ENCODE data around the gene SH2D2A. TPM values are rescaled to one million over a fixed set of nuclear protein-coding genes. Genes with fewer than 3 reads are reported as not detected.

Gene SH2D2A
- total and polyA plus RNA-seq, 4 donors, result 0.38 to 2.9 (median 2.7) TPM; not detected in 1

Other genes starting within 250 kb of the SH2D2A start
- gene IQGAP3, start 244.3 kb downstream of the SH2D2A start, total RNA-seq, result 1 to 10 TPM in 1 of 2 donors, under 1 TPM in 1; 0.58 to 2.3 TPM
- gene IQGAP3, start 244.3 kb downstream of the SH2D2A start, polyA plus RNA-seq, result under 1 TPM; 0.10 to 0.38 TPM
- gene TTC24, start 237.1 kb downstream of the SH2D2A start, total RNA-seq, result under 1 TPM in 1 of 2 donors, not detected in 1; 0.36 TPM
- gene TTC24, start 237.1 kb downstream of the SH2D2A start, polyA plus RNA-seq, result not detected
- gene NAXE, start 225.1 kb downstream of the SH2D2A start, total RNA-seq, result 10 to 100 TPM; 41.5 to 46.0 TPM
- 10 to 100 TPM; 67.7 to 69.4 TPM for gene NAXE, start 225.1 kb downstream of the SH2D2A start, polyA plus RNA-seq
- 10 to 100 TPM; 15.6 to 24.0 TPM for gene GPATCH4, start 215.4 kb downstream of the SH2D2A start, total RNA-seq
- 10 to 100 TPM; 12.2 to 22.4 TPM for gene GPATCH4, start 215.4 kb downstream of the SH2D2A start, polyA plus RNA-seq
- under 1 TPM; 0.39 to 0.94 TPM for gene HAPLN2, start 197.4 kb downstream of the SH2D2A start, total RNA-seq
- gene HAPLN2, start 197.4 kb downstream of the SH2D2A start, polyA plus RNA-seq, result under 1 TPM in 1 of 2 donors, not detected in 1; 0.13 TPM
- under 1 TPM in 1 of 2 donors, not detected in 1; 0.36 TPM for gene BCAN, start 174.7 kb downstream of the SH2D2A start, total RNA-seq
- under 1 TPM in 1 of 2 donors, not detected in 1; 0.95 TPM for gene BCAN, start 174.7 kb downstream of the SH2D2A start, polyA plus RNA-seq
- 10 to 100 TPM; 47.9 to 57.2 TPM for gene NES, start 139.4 kb downstream of the SH2D2A start, total RNA-seq
- gene NES, start 139.4 kb downstream of the SH2D2A start, polyA plus RNA-seq, result 1 to 10 TPM; 5.5 to 8.0 TPM
- 10 to 100 TPM in 1 of 2 donors, 1 to 10 TPM in 1; 3.8 to 34.4 TPM for gene CRABP2, start 111.3 kb downstream of the SH2D2A start, total RNA-seq
- gene CRABP2, start 111.3 kb downstream of the SH2D2A start, polyA plus RNA-seq, result 1 to 10 TPM; 6.5 to 7.8 TPM
- gene METTL25B, start 88.4 kb downstream of the SH2D2A start, total RNA-seq, result 10 to 100 TPM; 20.7 to 33.6 TPM
- 10 to 100 TPM; 24.2 to 46.2 TPM for gene METTL25B, start 88.4 kb downstream of the SH2D2A start, polyA plus RNA-seq
- gene ISG20L2, start 88.1 kb downstream of the SH2D2A start, total RNA-seq, result 10 to 100 TPM; 20.6 to 26.9 TPM
- gene ISG20L2, start 88.1 kb downstream of the SH2D2A start, polyA plus RNA-seq, result 10 to 100 TPM; 11.7 to 20.2 TPM
- gene MRPL24, start 75.8 kb downstream of the SH2D2A start, total RNA-seq, result 10 to 100 TPM; 44.0 to 46.1 TPM
- gene MRPL24, start 75.8 kb downstream of the SH2D2A start, polyA plus RNA-seq, result 10 to 100 TPM; 68.5 to 73.1 TPM
- gene HDGF, start 65.2 kb downstream of the SH2D2A start, total RNA-seq, result 100 to 1,000 TPM; 106 to 135 TPM
- 100 to 1,000 TPM in 1 of 2 donors, 10 to 100 TPM in 1; 94.9 to 126 TPM for gene HDGF, start 65.2 kb downstream of the SH2D2A start, polyA plus RNA-seq
- gene PRCC, start 49.3 kb downstream of the SH2D2A start, total RNA-seq, result 10 to 100 TPM; 41.0 to 50.2 TPM
- 10 to 100 TPM; 17.2 to 43.5 TPM for gene PRCC, start 49.3 kb downstream of the SH2D2A start, polyA plus RNA-seq
- gene INSRR, start 42.3 kb upstream of the SH2D2A start, total RNA-seq, result under 1 TPM in 1 of 2 donors, not detected in 1; 0.51 TPM
- gene INSRR, start 42.3 kb upstream of the SH2D2A start, polyA plus RNA-seq, result not detected
- 1 to 10 TPM; 1.2 to 3.5 TPM for gene NTRK1, start 44.0 kb upstream of the SH2D2A start, total RNA-seq
- under 1 TPM; 0.50 to 0.56 TPM for gene NTRK1, start 44.0 kb upstream of the SH2D2A start, polyA plus RNA-seq
- 10 to 100 TPM; 17.4 to 32.9 TPM for gene PEAR1, start 76.9 kb upstream of the SH2D2A start, total RNA-seq
- 10 to 100 TPM in 1 of 2 donors, 1 to 10 TPM in 1; 5.6 to 46.6 TPM for gene PEAR1, start 76.9 kb upstream of the SH2D2A start, polyA plus RNA-seq
- 1 to 10 TPM in 1 of 2 donors, under 1 TPM in 1; 0.42 to 1.3 TPM for gene LRRC71, start 103.8 kb upstream of the SH2D2A start, total RNA-seq
- 1 to 10 TPM in 1 of 2 donors, not detected in 1; 2.4 TPM for gene LRRC71, start 103.8 kb upstream of the SH2D2A start, polyA plus RNA-seq
- gene ARHGEF11, start 228.9 kb upstream of the SH2D2A start, total RNA-seq, result 10 to 100 TPM; 33.0 to 47.8 TPM
- 10 to 100 TPM in 1 of 2 donors, 1 to 10 TPM in 1; 9.3 to 16.2 TPM for gene ARHGEF11, start 228.9 kb upstream of the SH2D2A start, polyA plus RNA-seq

Measured in aorta (tissue), 4 donors.